HG02798 (cell line): ENCODE measurements around the gene CNTN4.
"Not testable (repeated sequence)": the region's sequence is repeated elsewhere in the genome, so short reads cannot be mapped to it uniquely, and the experiment has no call there.

Experiments used
- ATAC-seq: cut with Tn5 transposase; IDR thresholded peaks from one replicate; pipeline ENCODE4 v1.9.1; 2021; ENCODE audit warnings: mild to moderate bottlenecking; ENCODE audit not compliant: unreplicated experiment, poor library complexity

The CNTN4 gene

GRCh38 chr3:2098398-2099027, at the start of gene CNTN4:
Gene CNTN4, plus strand, starts transcription at chr3:2098866.
- peak; percentile 64 for ATAC-seq

- no peak for ATAC-seq
Observed at GRCh38 chr3:2061360-2061759, 37.3 kb upstream of the CNTN4 start.

GRCh38 chr3:2071531-2071930, 27.1 kb upstream of the CNTN4 start:
- ATAC-seq = no peak

- ATAC-seq = no peak
Observed at GRCh38 chr3:2078821-2079220, 19.8 kb upstream of the CNTN4 start.

GRCh38 chr3:2082871-2083480, 15.7 kb upstream of the CNTN4 start:
- ATAC-seq = no peak

- ATAC-seq = not testable (repeated sequence)
Observed at GRCh38 chr3:2083558-2083957, 15.1 kb upstream of the CNTN4 start.

- no peak for ATAC-seq
Observed at GRCh38 chr3:2090095-2090911, 8.4 kb upstream of the CNTN4 start.

- no peak for ATAC-seq
Observed at GRCh38 chr3:2092758-2093157, 5.9 kb upstream of the CNTN4 start.

- ATAC-seq = no peak
Observed at GRCh38 chr3:2094941-2095340, 3.7 kb upstream of the CNTN4 start.

- no peak for ATAC-seq
Observed at GRCh38 chr3:2096216-2096615, 2.5 kb upstream of the CNTN4 start.

GRCh38 chr3:2097641-2098191, 950 bp upstream of the CNTN4 start:
- no peak for ATAC-seq

GRCh38 chr3:2099028-2099671, 484 bp downstream of the CNTN4 start:
- ATAC-seq = no peak

GRCh38 chr3:2099779-2100191, 1.1 kb downstream of the CNTN4 start:
- no peak for ATAC-seq

GRCh38 chr3:2106438-2106837, 7.8 kb downstream of the CNTN4 start:
- no peak for ATAC-seq

GRCh38 chr3:2110597-2111117, 12.0 kb downstream of the CNTN4 start:
- ATAC-seq = no peak

- ATAC-seq = no peak
Observed at GRCh38 chr3:2114617-2115275, 16.1 kb downstream of the CNTN4 start.

- ATAC-seq = no peak
Observed at GRCh38 chr3:2130726-2131125, 32.1 kb downstream of the CNTN4 start.

GRCh38 chr3:2133146-2133545, 34.5 kb downstream of the CNTN4 start:
- ATAC-seq = no peak

- no peak for ATAC-seq
Observed at GRCh38 chr3:2137651-2138050, 39.0 kb downstream of the CNTN4 start.

GRCh38 chr3:2141482-2141881, 42.8 kb downstream of the CNTN4 start:
- no peak for ATAC-seq
